LoVo (cell line): ENCODE data around the gene SLC25A14.
"Not testable (repeated sequence)": the region's sequence is repeated elsewhere in the genome, so short reads cannot be mapped to it uniquely, and the experiment has no call there.

Experiments
- DNase-seq: peaks from one replicate; pipeline ENCODE4 v3.0.0-alpha.2; 2016; ENCODE audit warnings: low spot score

The SLC25A14 gene

GRCh38 chrX:130339408-130340222, at the start of gene SLC25A14:
Gene SLC25A14 (plus strand): TSS chrX:130339919. CDS start chrX:130340279, 360 bp downstream.
- peak; percentile 73 for DNase-seq

- no peak for DNase-seq
These were observed 44.0 kb upstream of the SLC25A14 start for GRCh38 chrX:130295519-130296296.

- DNase-seq, result no peak
These were observed 43.4 kb upstream of the SLC25A14 start for GRCh38 chrX:130296297-130296678.

- DNase-seq, result no peak
These were observed 43.0 kb upstream of the SLC25A14 start for GRCh38 chrX:130296743-130297142.

GRCh38 chrX:130299279-130300009, 40.3 kb upstream of the SLC25A14 start:
- no peak for DNase-seq

- DNase-seq, result no peak
These were observed 39.8 kb upstream of the SLC25A14 start for GRCh38 chrX:130300010-130300282.

- no peak for DNase-seq
These were observed 38.3 kb upstream of the SLC25A14 start for GRCh38 chrX:130301405-130301804.

GRCh38 chrX:130301977-130302376, 37.7 kb upstream of the SLC25A14 start:
- no peak for DNase-seq

GRCh38 chrX:130304587-130305368, 34.9 kb upstream of the SLC25A14 start:
- no peak for DNase-seq

GRCh38 chrX:130319886-130320285, 19.8 kb upstream of the SLC25A14 start:
- DNase-seq, result not testable (repeated sequence)

- no peak for DNase-seq
These were observed 18.2 kb upstream of the SLC25A14 start for GRCh38 chrX:130321550-130321949.

- no peak for DNase-seq
These were observed 9.6 kb upstream of the SLC25A14 start for GRCh38 chrX:130330146-130330545.

GRCh38 chrX:130330706-130331105, 9.0 kb upstream of the SLC25A14 start:
- DNase-seq, result peak; percentile 35

GRCh38 chrX:130336531-130336930, 3.2 kb upstream of the SLC25A14 start:
- DNase-seq, result no peak

- not testable (repeated sequence) for DNase-seq
These were observed 850 bp upstream of the SLC25A14 start for GRCh38 chrX:130338869-130339268.

GRCh38 chrX:130340271-130340670, 552 bp downstream of the SLC25A14 start:
- no peak for DNase-seq

GRCh38 chrX:130343411-130343810, 3.7 kb downstream of the SLC25A14 start:
- DNase-seq, result no peak

GRCh38 chrX:130347321-130347720, 7.6 kb downstream of the SLC25A14 start:
- no peak for DNase-seq

GRCh38 chrX:130351567-130351966, 11.8 kb downstream of the SLC25A14 start:
- no peak for DNase-seq

- not testable (repeated sequence) for DNase-seq
These were observed 12.3 kb downstream of the SLC25A14 start for GRCh38 chrX:130352050-130352449.

GRCh38 chrX:130376077-130376476, 36.4 kb downstream of the SLC25A14 start:
- DNase-seq, result no peak
